ENCODE measurements around the gene VWA2. TPM values are rescaled to one million over a fixed set of nuclear protein-coding genes. Genes with fewer than 3 reads are reported as not detected.

Gene VWA2
- total RNA-seq, 1 experiment from 2014 or later = 1.6 TPM

DNA sequence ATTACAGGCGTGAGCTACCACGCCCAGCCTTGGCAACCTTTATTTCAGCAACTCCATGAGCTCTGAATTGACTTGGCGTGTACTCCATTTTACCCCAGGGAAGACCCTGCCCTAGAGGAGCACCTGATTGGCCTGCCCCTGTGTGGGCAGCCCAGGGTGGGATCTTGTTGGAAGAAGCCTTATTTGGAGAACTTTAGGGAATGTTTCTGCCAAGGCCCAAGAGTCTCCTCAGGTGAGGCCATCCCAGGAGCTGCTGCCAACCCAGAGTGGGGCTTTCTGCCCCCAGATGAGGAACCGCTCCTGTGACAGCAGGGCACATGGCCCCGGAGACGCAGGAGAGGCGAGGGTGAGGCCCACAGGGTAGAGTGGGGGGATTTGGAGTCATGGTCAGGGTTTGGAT, 42.0 kb downstream of the VWA2 start:
- Histone ChIP-seq H3K79me1 (ENCODE audit: insufficient read depth, low read depth, low read length, poor library complexity, severe bottlenecking) (no peaks in the 10 kb centered on the region), H3K4me2 (ENCODE audit: insufficient read depth, insufficient read length, low read length) (no peak overlapping the region), H2AFZ (ENCODE audit: low read length) (no peak overlapping the region), H3K9ac (ENCODE audit: extremely low read depth, insufficient read length, low read length) (no peak overlapping the region), H3K18ac (ENCODE audit: insufficient read length, low read depth, low read length) (no peak overlapping the region), H3K23me2 (ENCODE audit: insufficient read length, low read depth, low read length, poor library complexity, severe bottlenecking) (no peaks in the 10 kb centered on the region), H4K91ac (ENCODE audit: insufficient read length, low read depth, low read length) (no peak overlapping the region), H2BK12ac (ENCODE audit: insufficient read length, low read depth, low read length) (no peak overlapping the region), H2AK5ac (ENCODE audit: insufficient read length, low read length) (no peak overlapping the region), H4K8ac (replicated peaks; ENCODE audit: insufficient read length, low read depth, low read length) (no peak overlapping the region), H3K23ac (ENCODE audit: insufficient read length, low read depth, low read length) (no peak overlapping the region), H3K79me2 (ENCODE audit: insufficient read depth, low read length) (no peaks in the 10 kb centered on the region), H3T11ph (ENCODE audit: low read length) (no peak overlapping the region), H4K5ac (ENCODE audit: insufficient read length, low read depth, low read length) (no peak overlapping the region), H3K27me3 (ENCODE audit: insufficient read depth, low read length) (no peaks in the 10 kb centered on the region), H3K9me3 (ENCODE audit: control insufficient read depth, low read depth, low read length) (no peaks in the 10 kb centered on the region), H3K4me1 (ENCODE audit: insufficient read depth, low read length) (no peaks in the 10 kb centered on the region), H3K27ac (ENCODE audit: insufficient read length, low read depth, low read length) (no peak overlapping the region), H2BK15ac (ENCODE audit: low read depth, low read length) (no peak overlapping the region), H3K14ac (ENCODE audit: insufficient read depth, low read length) (no peak overlapping the region), H2BK5ac (ENCODE audit: insufficient read length, low read length) (no peak overlapping the region), H3K56ac (ENCODE audit: insufficient read length, low read depth, low read length) (no peak overlapping the region), H4K20me1 (ENCODE audit: control insufficient read depth, insufficient read depth, insufficient read length) (no peaks in the 10 kb centered on the region), H2BK20ac (ENCODE audit: low read depth, low read length, poor library complexity, severe bottlenecking) (no peak overlapping the region), H3K4ac (ENCODE audit: low read depth, low read length) (no peak overlapping the region), H2BK120ac (ENCODE audit: low read depth, low read length, poor library complexity, severe bottlenecking) (no peak overlapping the region)
- H3K4me1 Mint-ChIP-seq = no peaks in the 10 kb centered on the region
- no peaks in the 10 kb centered on the region for H3K36me3 Mint-ChIP-seq (ENCODE audit: insufficient read depth in 1 of 3, low read depth in 3 of 3)
- DNase-seq = no peak
- H3K9me3 Mint-ChIP-seq = no peaks in the 10 kb centered on the region
- TF ChIP-seq, protein P1, sequence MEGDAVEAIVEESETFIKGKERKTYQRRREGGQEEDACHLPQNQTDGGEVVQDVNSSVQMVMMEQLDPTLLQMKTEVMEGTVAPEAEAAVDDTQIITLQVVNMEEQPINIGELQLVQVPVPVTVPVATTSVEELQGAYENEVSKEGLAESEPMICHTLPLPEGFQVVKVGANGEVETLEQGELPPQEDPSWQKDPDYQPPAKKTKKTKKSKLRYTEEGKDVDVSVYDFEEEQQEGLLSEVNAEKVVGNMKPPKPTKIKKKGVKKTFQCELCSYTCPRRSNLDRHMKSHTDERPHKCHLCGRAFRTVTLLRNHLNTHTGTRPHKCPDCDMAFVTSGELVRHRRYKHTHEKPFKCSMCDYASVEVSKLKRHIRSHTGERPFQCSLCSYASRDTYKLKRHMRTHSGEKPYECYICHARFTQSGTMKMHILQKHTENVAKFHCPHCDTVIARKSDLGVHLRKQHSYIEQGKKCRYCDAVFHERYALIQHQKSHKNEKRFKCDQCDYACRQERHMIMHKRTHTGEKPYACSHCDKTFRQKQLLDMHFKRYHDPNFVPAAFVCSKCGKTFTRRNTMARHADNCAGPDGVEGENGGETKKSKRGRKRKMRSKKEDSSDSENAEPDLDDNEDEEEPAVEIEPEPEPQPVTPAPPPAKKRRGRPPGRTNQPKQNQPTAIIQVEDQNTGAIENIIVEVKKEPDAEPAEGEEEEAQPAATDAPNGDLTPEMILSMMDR (conservative IDR thresholded peaks at IDR 0.05) = no peak
- H3K27me3 Mint-ChIP-seq (ENCODE audit: low read depth) = no peaks in the 10 kb centered on the region; the same call in none of the 2 replicates
- H3K27ac Mint-ChIP-seq = no peak overlapping the region
- H3K4me3 Mint-ChIP-seq = no peak overlapping the region
- WGBS (ENCODE audit: extremely low coverage, insufficient read length, low lambda C conversion rate) = no CpG with 5 or more reads among the region's 7 CpGs
